Measurements from ENCODE around the gene ZNF662. TPM values are rescaled to one million over a fixed set of nuclear protein-coding genes. Genes with fewer than 3 reads are reported as not detected.
"Not testable (repeated sequence)": the region's sequence is repeated elsewhere in the genome, so short reads cannot be mapped to it uniquely, and the experiment has no call there.

Gene ZNF662
- total RNA-seq, 1 donor, result 1.2 TPM

DNA sequence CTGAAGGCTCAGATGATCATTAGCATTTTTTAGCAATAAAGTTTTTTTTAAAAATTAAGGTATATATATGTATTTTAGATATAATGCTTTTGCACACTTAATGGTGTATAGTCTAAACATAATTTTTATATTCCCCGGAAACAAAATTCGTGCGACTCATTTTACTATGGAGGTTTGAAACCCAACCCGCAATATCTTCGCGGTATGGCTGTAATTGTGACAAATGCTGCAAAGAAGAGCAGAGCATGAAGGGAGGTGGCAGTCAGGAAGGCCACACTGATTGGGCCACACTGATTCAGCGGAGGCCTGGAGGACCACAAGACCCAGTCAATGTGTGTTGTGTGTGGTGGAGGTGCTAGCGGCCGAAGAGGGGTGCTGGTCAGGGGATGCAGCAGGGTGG, 25.8 kb upstream of the ZNF662 start:
- Histone ChIP-seq H3K9me3 (ENCODE audit: low read depth, low read length) (no peaks in the 10 kb centered on the region), H3K4me3 (ENCODE audit: low read length) (no peak overlapping the region), H3K4me1 (ENCODE audit: insufficient read depth, low read length) (peaks cover 11% of the 10 kb centered on the region), H3K27me3 (ENCODE audit: insufficient read depth, low read length) (no peaks in the 10 kb centered on the region)

GRCh38 chr3:42880601-42881451, 25.1 kb upstream of the ZNF662 start:
- H3K4me1 ChIP-seq (ENCODE audit: insufficient read depth, low read length), result peaks cover 11% of the 10 kb centered on the region
- H3K27me3 ChIP-seq (ENCODE audit: insufficient read depth, low read length), result no peaks in the 10 kb centered on the region
- H3K9me3 ChIP-seq (ENCODE audit: low read depth, low read length), result no peaks in the 10 kb centered on the region
- H3K4me3 ChIP-seq (ENCODE audit: low read length), result peak overlapping the region; percentile 39

DNA sequence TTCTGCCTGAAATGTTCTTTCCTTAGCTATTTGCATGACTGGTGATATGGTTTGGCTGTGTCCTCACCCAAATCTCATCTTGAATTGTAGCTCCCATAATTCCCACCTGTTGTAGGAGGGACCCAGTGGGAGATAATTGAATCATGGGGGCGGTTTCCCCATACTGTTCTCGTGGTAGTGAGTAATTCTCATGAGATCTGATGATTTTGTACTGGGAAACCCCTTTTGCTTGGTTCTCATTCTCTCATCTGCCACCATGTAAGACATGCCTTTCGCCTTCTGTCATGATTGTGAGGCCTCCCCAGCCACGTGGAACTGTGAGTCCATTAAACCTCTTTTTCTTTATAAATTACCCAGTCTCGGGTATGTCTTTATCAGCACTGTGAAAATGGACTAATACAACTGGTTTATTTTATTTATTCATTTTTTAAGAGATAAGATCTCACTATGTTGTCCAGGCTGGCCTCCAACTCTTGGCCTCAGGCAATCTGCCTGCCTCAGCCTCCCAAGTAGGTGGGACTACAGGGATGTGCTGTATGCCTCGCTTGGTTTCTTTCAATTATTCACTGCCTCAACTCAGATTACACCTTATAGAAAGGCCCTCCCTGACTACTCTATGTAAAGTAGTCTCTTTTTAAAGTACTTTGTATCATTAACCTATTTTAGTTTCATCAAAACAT, 22.6 kb upstream of the ZNF662 start:
- H3K4me3 ChIP-seq (ENCODE audit: low read length); H3K9me3 ChIP-seq (ENCODE audit: low read depth, low read length); H3K27me3 ChIP-seq (ENCODE audit: insufficient read depth, low read length): not testable (repeated sequence)
- peaks cover 11% of the 10 kb centered on the region for H3K4me1 ChIP-seq (ENCODE audit: insufficient read depth, low read length)

DNA sequence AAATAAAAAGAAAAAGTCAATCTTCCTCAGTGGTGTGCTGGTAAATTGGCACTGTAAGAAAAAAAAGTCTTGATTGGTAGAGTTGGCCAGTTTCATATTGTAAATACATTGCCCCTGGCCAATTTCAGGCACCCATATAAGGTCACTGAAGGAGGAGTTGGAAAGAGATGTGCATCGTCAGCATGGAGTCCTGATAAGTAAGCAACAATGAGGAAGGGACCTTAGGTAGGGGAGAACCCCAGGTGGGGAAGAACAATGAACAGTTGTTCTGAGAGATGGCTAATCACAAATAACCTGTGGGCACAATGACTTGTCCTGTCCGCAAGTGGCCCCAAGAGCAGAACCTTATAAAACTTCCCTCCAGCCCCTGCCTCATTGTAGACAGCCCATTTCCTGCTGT, 21.6 kb upstream of the ZNF662 start:
- H3K4me3 ChIP-seq (ENCODE audit: low read length), result no peak overlapping the region
- H3K4me1 ChIP-seq (ENCODE audit: insufficient read depth, low read length), result peaks cover 11% of the 10 kb centered on the region
- no peaks in the 10 kb centered on the region for H3K9me3 ChIP-seq (ENCODE audit: low read depth, low read length)
- H3K27me3 ChIP-seq (ENCODE audit: insufficient read depth, low read length), result no peaks in the 10 kb centered on the region

- Histone ChIP-seq H3K27me3 (ENCODE audit: insufficient read depth, low read length) (no peaks in the 10 kb centered on the region), H3K4me1 (ENCODE audit: insufficient read depth, low read length) (peaks cover 2% of the 10 kb centered on the region), H3K9me3 (ENCODE audit: low read depth, low read length) (no peaks in the 10 kb centered on the region), H3K4me3 (ENCODE audit: low read length) (no peak overlapping the region)
Observed at GRCh38 chr3:42886294-42886822, 19.6 kb upstream of the ZNF662 start.

DNA sequence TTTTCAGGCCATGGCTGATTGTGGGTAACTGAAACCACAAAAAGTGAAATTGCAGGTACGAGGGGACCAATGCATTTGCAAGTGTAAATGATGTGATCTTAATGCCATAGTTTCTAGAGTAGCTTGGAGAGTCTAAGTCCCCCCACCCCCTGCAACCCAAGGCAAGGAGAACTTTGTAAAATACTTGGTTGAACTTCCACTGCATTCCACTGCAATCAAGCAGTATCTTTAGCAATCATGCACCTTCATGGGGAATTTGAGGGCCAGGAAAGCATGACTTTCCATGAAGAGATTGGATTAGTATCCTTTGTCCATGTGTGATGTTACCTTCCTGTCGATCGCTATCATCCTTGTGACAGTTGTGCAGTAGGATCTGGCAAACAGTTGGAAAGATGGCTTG, 18.9 kb upstream of the ZNF662 start:
- H3K4me1 ChIP-seq (ENCODE audit: insufficient read depth, low read length), result no peaks in the 10 kb centered on the region
- H3K4me3 ChIP-seq (ENCODE audit: low read length), result no peak overlapping the region
- H3K9me3 ChIP-seq (ENCODE audit: low read depth, low read length), result no peaks in the 10 kb centered on the region
- H3K27me3 ChIP-seq (ENCODE audit: insufficient read depth, low read length), result no peaks in the 10 kb centered on the region

DNA sequence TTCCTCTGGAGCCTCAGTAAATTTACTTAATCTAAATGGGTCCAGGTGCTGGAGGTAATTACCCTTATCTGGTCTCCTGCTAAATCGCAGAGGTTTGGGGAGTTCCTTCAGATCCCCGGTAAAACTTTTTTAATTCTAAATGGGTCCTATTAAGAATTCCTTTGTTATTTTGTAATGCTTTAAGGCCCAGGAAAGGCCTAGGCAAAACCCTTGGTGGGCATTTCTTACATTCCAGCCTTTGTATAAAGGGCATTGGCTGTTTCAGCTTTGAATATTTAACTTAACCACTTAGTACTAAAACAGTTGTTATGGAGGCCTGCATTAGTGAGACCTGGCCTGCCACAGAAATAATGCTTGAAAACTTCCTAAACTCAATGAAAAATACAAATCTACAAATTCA, 14.9 kb upstream of the ZNF662 start:
- H3K4me3 ChIP-seq (ENCODE audit: low read length), result no peak overlapping the region
- no peaks in the 10 kb centered on the region for H3K4me1 ChIP-seq (ENCODE audit: insufficient read depth, low read length)
- no peaks in the 10 kb centered on the region for H3K27me3 ChIP-seq (ENCODE audit: insufficient read depth, low read length)
- no peaks in the 10 kb centered on the region for H3K9me3 ChIP-seq (ENCODE audit: low read depth, low read length)

GRCh38 chr3:42892169-42892568, 13.8 kb upstream of the ZNF662 start:
- no peak overlapping the region for H3K4me3 ChIP-seq (ENCODE audit: low read length)
- H3K4me1 ChIP-seq (ENCODE audit: insufficient read depth, low read length), result no peaks in the 10 kb centered on the region
- no peaks in the 10 kb centered on the region for H3K27me3 ChIP-seq (ENCODE audit: insufficient read depth, low read length)
- no peaks in the 10 kb centered on the region for H3K9me3 ChIP-seq (ENCODE audit: low read depth, low read length)

- H3K9me3 ChIP-seq (ENCODE audit: low read depth, low read length), result no peaks in the 10 kb centered on the region
- H3K27me3 ChIP-seq (ENCODE audit: insufficient read depth, low read length), result no peaks in the 10 kb centered on the region
- H3K4me3 ChIP-seq (ENCODE audit: low read length), result no peak overlapping the region
- H3K4me1 ChIP-seq (ENCODE audit: insufficient read depth, low read length), result no peaks in the 10 kb centered on the region
Observed at GRCh38 chr3:42892807-42893206, 13.1 kb upstream of the ZNF662 start.

DNA sequence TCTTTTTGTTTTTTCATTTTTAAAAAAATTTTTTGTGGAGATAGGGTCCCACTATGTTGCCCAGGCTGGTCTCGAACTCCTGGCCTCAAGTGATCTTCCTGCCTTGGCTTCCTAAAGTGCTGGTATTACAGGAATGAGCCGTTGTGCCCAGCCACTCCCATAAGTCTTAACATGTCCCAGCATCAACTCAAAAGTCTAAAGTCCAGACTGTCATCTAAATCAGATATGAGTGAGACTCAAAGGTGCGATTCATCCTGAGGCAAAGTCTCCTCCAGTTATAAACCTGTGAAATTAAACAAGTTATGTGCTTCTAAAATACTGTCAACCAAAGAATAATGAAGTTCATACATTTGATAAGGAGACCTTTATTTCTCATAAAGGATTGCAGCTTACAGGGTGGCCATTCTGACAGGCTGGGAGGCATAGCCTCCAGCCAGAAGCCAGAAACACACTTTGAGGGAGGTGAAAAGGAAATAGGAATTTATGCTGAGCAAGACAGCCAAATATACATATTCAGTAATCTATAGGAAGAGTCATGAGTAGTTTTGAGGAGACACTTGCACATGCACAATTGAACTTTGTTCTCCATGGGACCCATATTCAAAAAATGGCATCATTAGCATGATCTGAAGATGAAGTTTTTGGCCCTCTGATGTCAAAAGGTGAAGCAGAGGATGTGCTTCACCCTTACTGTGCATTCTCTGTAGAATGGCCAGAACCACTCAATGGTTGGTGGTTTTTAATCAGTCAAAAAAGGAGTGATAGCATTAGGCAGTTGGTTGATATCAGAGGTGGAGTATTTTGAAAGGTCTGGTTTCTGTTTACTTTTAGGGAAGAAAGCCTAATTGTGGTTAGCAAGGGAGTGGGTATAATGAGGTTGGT, 11.0 kb upstream of the ZNF662 start:
- no peaks in the 10 kb centered on the region for H3K27me3 ChIP-seq (ENCODE audit: insufficient read depth, low read length)
- no peak overlapping the region for H3K4me3 ChIP-seq (ENCODE audit: low read length)
- no peaks in the 10 kb centered on the region for H3K9me3 ChIP-seq (ENCODE audit: low read depth, low read length)
- H3K4me1 ChIP-seq (ENCODE audit: insufficient read depth, low read length), result no peaks in the 10 kb centered on the region

- no peaks in the 10 kb centered on the region for H3K9me3 ChIP-seq (ENCODE audit: low read depth, low read length)
- no peak overlapping the region for H3K4me3 ChIP-seq (ENCODE audit: low read length)
- no peaks in the 10 kb centered on the region for H3K4me1 ChIP-seq (ENCODE audit: insufficient read depth, low read length)
- H3K27me3 ChIP-seq (ENCODE audit: insufficient read depth, low read length), result no peaks in the 10 kb centered on the region
Observed at GRCh38 chr3:42895580-42895868, 10.4 kb upstream of the ZNF662 start.

GRCh38 chr3:42898896-42899675, 6.9 kb upstream of the ZNF662 start:
- no peaks in the 10 kb centered on the region for H3K27me3 ChIP-seq (ENCODE audit: insufficient read depth, low read length)
- no peak overlapping the region for H3K4me3 ChIP-seq (ENCODE audit: low read length)
- H3K9me3 ChIP-seq (ENCODE audit: low read depth, low read length), result no peaks in the 10 kb centered on the region
- no peaks in the 10 kb centered on the region for H3K4me1 ChIP-seq (ENCODE audit: insufficient read depth, low read length)

DNA sequence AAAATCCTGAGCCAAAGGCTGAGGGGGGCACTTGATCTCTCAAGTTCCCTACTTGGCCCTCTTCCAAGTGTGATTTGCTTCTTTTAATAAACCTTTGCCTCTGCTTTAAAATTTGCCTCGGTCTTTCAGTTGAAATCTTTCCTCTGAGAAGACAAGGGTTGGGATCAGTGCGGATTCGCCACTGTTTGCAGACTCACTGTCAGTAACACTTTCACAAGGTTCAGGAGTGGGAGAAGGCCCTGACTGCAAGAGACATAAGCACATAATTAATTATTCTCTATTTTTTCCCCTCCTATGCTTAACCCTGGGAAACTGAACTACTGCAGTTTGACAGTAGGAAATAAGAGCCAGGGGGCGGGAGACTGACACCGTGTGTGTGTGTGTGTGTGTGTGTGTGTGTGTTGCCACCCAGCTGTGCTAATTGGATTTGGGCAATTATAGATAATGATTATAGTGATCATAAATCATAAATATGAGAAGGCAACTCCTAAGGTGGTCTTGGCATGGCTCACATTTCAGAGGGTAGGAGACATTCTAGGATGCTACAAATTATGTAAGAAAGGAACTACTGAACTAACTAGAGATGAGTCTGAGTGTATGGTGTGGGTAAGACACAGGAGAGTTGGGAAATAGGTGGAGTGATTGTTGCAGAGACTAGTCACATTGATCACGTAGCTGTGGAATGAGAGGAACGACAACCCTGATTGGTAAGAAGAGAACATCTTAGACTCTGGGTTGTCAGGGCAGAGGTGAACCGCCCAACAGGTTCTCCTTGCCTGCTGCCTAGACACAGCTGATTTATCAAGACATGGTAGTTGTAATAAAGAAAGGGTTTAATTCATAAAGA, 5.5 kb upstream of the ZNF662 start:
- Histone ChIP-seq H3K9me3 (ENCODE audit: low read depth, low read length) (no peaks in the 10 kb centered on the region), H3K4me3 (ENCODE audit: low read length) (no peak overlapping the region), H3K27me3 (ENCODE audit: insufficient read depth, low read length) (peaks cover 12% of the 10 kb centered on the region), H3K4me1 (ENCODE audit: insufficient read depth, low read length) (no peaks in the 10 kb centered on the region)

DNA sequence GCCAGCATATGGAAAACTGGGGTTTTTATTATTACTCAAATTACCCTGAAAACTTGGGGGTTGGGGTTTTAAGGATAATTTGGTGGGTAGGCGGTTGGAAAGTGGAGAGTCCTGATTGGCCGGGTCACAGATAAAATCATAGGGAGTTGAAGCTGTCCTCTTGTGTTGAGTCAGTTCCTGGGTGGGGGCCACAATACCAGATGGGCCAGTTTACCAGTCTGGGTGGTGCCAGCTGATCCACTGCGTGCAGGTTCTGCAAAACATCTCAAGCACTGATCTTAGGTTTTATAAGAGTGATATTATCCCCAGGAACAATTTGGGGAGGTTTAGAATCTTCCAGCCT, 4.9 kb upstream of the ZNF662 start:
- peaks cover 5% of the 10 kb centered on the region for H3K4me1 ChIP-seq (ENCODE audit: insufficient read depth, low read length)
- peaks cover 17% of the 10 kb centered on the region for H3K27me3 ChIP-seq (ENCODE audit: insufficient read depth, low read length)
- no peaks in the 10 kb centered on the region for H3K9me3 ChIP-seq (ENCODE audit: low read depth, low read length)
- H3K4me3 ChIP-seq (ENCODE audit: low read length), result no peak overlapping the region

Data from mononuclear cell (primary cell).